ENCODE data around the gene DGKQ. TPM values are rescaled to one million over a fixed set of nuclear protein-coding genes. Genes with fewer than 3 reads are reported as not detected.

DGKQ gene
- total and polyA plus RNA-seq, 2 of the 13 experiments (the other 11 are each of a cell fraction or from before 2014, with no cell fraction given), result 4.5 to 7.2 TPM

DNA sequence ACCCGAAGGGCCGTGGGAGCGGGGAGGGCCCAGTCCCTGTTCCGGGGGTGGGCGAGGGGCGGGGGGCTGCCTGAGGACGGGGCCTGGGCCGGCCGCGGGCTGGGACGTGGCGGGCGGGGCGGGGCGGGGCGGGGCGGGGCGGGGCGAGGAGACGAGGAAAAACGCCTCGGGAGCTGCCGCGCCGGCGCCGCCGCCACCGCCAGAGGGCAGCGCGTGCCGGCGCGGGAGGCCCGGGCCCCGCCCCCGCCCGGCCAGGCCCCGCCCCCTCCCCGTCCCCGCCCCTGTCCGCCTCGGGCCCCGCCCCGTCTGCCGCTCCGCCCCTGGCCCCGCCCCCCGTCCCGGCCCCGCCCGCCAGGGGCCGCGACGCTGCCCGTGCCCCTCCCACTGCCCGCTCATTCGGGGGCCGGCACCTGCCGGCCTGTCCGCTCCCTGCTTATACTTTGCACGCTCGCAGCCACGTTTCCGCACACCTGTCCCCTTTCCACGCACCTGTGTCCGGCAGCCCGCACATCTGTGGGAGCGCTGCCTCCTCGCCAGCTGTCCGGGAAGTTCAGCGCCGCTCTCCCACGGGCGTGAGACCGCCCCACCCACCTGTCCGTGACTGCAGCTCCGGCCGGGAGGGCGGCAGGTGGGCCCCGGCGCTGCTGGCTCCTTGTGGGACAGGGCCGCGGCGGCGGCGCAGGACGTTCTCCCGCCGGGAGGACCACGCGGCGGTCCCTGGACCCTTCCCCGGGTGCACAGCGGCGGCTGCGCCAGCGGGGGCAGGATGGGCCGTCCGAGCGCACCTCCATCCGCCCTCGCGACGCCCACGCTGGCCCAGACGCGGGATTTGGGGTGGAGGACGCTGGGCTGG is 36.4 kb upstream of the DGKQ start (continued):
- no peak for TF ChIP-seq HNF4A (CRISPR knock-in tag; IDR thresholded peaks at IDR 0.05)
- TF ChIP-seq, protein P1, sequence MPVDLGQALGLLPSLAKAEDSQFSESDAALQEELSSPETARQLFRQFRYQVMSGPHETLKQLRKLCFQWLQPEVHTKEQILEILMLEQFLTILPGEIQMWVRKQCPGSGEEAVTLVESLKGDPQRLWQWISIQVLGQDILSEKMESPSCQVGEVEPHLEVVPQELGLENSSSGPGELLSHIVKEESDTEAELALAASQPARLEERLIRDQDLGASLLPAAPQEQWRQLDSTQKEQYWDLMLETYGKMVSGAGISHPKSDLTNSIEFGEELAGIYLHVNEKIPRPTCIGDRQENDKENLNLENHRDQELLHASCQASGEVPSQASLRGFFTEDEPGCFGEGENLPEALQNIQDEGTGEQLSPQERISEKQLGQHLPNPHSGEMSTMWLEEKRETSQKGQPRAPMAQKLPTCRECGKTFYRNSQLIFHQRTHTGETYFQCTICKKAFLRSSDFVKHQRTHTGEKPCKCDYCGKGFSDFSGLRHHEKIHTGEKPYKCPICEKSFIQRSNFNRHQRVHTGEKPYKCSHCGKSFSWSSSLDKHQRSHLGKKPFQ (CRISPR knock-in tag; IDR thresholded peaks at IDR 0.05; ENCODE audit: insufficient replicate concordance), result no peak
- no peak for TF ChIP-seq SMARCC2 (IDR thresholded peaks at IDR 0.05)
- no peak for TF ChIP-seq ZNF451 (CRISPR knock-in tag; IDR thresholded peaks at IDR 0.05)
- TF ChIP-seq, protein P2, sequence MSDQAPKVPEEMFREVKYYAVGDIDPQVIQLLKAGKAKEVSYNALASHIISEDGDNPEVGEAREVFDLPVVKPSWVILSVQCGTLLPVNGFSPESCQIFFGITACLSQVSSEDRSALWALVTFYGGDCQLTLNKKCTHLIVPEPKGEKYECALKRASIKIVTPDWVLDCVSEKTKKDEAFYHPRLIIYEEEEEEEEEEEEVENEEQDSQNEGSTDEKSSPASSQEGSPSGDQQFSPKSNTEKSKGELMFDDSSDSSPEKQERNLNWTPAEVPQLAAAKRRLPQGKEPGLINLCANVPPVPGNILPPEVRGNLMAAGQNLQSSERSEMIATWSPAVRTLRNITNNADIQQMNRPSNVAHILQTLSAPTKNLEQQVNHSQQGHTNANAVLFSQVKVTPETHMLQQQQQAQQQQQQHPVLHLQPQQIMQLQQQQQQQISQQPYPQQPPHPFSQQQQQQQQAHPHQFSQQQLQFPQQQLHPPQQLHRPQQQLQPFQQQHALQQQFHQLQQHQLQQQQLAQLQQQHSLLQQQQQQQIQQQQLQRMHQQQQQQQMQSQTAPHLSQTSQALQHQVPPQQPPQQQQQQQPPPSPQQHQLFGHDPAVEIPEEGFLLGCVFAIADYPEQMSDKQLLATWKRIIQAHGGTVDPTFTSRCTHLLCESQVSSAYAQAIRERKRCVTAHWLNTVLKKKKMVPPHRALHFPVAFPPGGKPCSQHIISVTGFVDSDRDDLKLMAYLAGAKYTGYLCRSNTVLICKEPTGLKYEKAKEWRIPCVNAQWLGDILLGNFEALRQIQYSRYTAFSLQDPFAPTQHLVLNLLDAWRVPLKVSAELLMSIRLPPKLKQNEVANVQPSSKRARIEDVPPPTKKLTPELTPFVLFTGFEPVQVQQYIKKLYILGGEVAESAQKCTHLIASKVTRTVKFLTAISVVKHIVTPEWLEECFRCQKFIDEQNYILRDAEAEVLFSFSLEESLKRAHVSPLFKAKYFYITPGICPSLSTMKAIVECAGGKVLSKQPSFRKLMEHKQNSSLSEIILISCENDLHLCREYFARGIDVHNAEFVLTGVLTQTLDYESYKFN (CRISPR knock-in tag; conservative IDR thresholded peaks at IDR 0.05), result no peak
- TF ChIP-seq SMAD1 (CRISPR knock-in tag; IDR thresholded peaks at IDR 0.05; ENCODE audit: borderline replicate concordance, low read depth), result no peak
- TF ChIP-seq HOXD1 (CRISPR knock-in tag; IDR thresholded peaks at IDR 0.05), result 0 out of 2 replicates have a peak, but pooled peaks have one; percentile 19
- TF ChIP-seq, protein P3, sequence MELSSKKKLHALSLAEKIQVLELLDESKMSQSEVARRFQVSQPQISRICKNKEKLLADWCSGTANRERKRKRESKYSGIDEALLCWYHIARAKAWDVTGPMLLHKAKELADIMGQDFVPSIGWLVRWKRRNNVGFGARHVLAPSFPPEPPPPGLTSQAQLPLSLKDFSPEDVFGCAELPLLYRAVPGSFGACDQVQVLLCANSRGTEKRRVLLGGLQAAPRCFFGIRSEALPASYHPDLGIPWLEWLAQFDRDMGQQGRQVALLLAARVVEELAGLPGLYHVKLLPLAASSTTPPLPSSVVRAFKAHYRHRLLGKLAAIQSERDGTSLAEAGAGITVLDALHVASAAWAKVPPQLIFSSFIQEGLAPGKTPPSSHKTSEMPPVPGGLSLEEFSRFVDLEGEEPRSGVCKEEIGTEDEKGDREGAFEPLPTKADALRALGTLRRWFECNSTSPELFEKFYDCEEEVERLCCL (CRISPR knock-in tag; IDR thresholded peaks at IDR 0.05; ENCODE audit: borderline replicate concordance), result no peak
- TF ChIP-seq, protein P4, sequence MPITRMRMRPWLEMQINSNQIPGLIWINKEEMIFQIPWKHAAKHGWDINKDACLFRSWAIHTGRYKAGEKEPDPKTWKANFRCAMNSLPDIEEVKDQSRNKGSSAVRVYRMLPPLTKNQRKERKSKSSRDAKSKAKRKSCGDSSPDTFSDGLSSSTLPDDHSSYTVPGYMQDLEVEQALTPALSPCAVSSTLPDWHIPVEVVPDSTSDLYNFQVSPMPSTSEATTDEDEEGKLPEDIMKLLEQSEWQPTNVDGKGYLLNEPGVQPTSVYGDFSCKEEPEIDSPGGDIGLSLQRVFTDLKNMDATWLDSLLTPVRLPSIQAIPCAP (CRISPR knock-in tag; IDR thresholded peaks at IDR 0.05; ENCODE audit: low read depth), result no peak
- TF ChIP-seq ZNF124 (CRISPR knock-in tag; IDR thresholded peaks at IDR 0.05), result no peak
- TF ChIP-seq, protein P5, sequence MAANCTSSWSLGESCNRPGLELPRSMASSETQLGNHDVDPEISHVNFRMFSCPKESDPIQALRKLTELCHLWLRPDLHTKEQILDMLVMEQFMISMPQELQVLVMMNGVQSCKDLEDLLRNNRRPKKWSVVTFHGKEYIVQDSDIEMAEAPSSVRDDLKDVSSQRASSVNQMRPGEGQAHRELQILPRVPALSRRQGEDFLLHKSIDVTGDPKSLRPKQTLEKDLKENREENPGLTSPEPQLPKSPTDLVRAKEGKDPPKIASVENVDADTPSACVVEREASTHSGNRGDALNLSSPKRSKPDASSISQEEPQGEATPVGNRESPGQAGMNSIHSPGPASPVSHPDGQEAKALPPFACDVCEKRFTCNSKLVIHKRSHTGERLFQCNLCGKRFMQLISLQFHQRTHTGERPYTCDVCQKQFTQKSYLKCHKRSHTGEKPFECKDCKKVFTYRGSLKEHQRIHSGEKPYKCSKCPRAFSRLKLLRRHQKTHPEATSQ (CRISPR knock-in tag; IDR thresholded peaks at IDR 0.05; ENCODE audit: borderline replicate concordance), result no peak
- TF ChIP-seq ZNF660 (CRISPR knock-in tag; IDR thresholded peaks at IDR 0.05; ENCODE audit: borderline replicate concordance, low read depth), result no peak
- TF ChIP-seq, protein P6, sequence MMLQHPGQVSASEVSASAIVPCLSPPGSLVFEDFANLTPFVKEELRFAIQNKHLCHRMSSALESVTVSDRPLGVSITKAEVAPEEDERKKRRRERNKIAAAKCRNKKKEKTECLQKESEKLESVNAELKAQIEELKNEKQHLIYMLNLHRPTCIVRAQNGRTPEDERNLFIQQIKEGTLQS (CRISPR knock-in tag; IDR thresholded peaks at IDR 0.05), result no peak; the same call in 1 of the 2 replicates
- TF ChIP-seq ZFP82 (CRISPR knock-in tag; IDR thresholded peaks at IDR 0.05; ENCODE audit: borderline replicate concordance), result no peak
- no peak for TF ChIP-seq MED8 (CRISPR knock-in tag; IDR thresholded peaks at IDR 0.05; ENCODE audit: insufficient replicate concordance)
- TF ChIP-seq, protein P7, sequence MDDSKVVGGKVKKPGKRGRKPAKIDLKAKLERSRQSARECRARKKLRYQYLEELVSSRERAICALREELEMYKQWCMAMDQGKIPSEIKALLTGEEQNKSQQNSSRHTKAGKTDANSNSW (CRISPR knock-in tag; IDR thresholded peaks at IDR 0.05; ENCODE audit: borderline replicate concordance), result no peak
- no peak for TF ChIP-seq RBAK (CRISPR knock-in tag; IDR thresholded peaks at IDR 0.05)
- no peak for TF ChIP-seq IRF2 (CRISPR knock-in tag; IDR thresholded peaks at IDR 0.05)
- TF ChIP-seq KLF15 (CRISPR knock-in tag; IDR thresholded peaks at IDR 0.05; ENCODE audit: borderline replicate concordance), result no peak
